ENCODE data around the gene TRIM72.
"Not testable (repeated sequence)": the region's sequence is repeated elsewhere in the genome, so short reads cannot be mapped to it uniquely, and the experiment has no call there.

The TRIM72 gene

DNA sequence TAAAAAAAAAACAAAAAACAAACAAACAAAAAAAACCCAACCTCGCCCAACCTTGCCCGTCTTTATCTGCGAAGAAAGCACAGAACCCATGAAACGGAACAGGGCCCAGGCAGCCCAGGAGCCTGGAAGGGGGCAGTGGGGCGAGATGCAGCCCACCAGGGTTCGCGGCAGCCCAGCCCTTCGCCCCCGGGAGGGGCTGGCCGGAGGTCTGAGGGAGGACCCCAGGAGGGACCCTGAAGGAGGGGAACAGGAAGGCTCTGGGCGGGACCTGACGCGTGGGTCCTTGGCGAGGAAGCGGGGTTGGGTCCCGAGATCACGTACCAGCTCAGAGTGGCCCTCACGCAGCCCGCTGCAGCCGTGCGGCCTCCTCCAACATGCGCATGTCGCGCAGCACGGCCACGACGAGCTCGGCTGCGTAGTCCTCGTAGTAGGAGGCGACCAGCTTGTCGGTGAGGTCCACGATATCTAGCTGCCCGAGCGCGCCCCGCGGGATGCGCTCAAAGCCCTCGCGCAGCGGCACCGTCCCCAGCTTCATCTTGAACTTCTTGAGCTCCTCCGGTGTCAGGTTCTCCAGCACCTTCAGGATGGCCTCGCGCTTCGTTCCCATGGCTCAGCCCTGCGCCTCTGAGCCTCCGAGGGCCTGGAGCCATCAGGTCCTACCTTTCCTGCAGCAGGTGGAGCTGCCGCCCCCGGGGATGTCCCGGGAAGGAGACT, 2.7 kb downstream of the TRIM72 start, which contains the start of gene PYDC1:
Gene PYDC1, minus strand, starts transcription at position 714 of the 714 bp plus-strand sequence. Its CDS starts 107 bp downstream, at position 607.
- peak; percentile 40 for DNase-seq

DNA sequence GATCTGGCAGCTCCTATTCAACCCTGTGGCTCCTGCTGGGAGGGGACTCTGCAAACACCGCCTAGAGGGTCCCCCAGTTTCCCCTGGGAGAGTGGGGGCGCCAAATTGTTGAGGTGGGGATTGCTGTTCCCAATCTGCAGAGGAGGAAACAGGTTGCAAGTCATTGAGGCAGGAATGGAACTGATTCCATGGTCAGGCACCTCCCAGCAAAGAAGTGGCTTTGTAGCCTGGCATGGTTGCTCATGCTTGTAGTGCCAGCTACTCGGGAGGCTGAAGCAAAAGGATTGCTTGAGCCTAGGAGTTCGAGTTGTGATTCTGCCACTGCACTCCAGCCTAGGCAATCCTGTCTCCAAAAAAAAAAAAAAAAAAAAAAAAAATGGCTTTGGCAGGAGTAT, 3.2 kb downstream of the TRIM72 start:
- DNase-seq: no peak

DNA sequence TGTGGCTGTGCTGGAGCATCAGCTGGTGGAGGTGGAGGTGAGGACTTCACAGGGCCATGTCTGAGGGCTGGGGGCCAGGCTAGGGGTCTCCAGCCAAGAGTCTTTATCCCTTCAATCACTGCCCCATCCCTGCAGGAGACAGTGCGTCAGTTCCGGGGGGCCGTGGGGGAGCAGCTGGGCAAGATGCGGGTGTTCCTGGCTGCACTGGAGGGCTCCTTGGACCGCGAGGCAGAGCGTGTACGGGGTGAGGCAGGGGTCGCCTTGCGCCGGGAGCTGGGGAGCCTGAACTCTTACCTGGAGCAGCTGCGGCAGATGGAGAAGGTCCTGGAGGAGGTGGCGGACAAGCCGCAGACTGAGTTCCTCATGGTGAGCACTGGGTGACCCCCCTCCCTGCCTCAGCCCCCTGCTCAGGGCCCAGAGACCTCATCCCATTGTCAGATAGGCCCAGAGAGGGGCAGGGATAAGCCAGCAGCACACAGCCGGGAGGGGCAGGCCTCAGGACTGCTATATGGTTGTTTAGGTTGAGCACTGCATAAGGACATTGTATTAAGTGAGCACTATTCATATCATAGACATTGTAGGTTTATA, 5.3 kb downstream of the TRIM72 start:
- DNase-seq: no peak

DNA sequence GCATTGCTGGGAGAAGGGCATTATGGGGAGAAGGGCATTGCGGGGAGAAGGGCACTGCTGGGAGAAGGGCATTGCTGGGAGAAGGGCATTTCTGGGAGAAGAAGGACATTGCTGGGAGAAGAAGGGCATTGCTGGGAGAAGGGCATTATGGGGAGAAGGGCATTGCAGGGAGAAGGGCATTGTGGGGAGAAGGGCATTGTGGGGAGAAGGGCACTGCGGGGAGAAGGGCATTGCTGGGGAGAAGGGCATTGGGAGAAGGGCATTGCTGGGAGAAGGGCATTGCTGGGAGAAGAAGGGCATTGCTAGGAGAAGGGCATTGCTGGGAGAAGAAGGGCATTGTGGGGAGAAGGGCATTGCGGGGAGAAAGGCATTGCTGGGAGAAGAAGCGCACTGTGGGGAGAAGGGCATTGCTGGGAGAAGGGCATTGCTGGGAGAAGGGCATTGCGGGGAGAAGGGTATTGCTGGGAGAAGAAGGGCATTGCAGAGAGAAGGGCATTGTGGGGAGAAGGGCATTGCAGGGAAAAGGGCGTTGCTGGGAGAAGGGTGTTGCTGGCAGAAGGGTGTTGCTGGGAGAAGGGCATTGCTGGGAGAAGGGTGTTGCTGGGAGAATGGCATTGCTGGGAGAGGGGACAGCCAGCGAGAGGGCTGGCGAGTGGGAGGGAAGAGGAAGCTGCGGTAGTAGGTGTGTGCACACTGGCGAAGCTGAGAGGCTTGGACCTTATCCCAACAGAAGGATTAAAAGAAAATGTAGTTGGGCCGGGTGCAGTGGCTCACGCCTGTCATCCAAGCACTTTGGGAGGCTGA, 7.6 kb downstream of the TRIM72 start:
- no peak for DNase-seq

DNA sequence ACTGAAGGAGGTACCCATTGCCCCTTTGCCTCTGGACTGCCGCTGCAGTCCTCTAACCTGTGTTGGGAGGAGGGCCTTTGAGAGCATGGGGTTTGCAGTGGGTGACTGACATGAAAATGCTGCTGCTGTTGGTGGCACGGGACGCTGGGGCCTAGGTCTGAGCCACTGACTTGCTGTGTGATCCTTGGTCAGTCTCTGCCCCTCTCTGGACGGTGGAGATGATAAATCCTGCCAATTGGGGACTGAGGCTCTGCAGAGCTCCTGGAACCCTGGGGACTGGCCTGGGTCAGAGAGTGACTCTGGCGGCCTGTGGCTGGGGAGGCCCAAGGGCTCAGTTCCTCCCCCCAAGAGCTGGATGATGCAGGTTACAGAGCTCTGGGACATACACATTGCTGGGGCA, 9.1 kb downstream of the TRIM72 start:
- no peak for DNase-seq

DNA sequence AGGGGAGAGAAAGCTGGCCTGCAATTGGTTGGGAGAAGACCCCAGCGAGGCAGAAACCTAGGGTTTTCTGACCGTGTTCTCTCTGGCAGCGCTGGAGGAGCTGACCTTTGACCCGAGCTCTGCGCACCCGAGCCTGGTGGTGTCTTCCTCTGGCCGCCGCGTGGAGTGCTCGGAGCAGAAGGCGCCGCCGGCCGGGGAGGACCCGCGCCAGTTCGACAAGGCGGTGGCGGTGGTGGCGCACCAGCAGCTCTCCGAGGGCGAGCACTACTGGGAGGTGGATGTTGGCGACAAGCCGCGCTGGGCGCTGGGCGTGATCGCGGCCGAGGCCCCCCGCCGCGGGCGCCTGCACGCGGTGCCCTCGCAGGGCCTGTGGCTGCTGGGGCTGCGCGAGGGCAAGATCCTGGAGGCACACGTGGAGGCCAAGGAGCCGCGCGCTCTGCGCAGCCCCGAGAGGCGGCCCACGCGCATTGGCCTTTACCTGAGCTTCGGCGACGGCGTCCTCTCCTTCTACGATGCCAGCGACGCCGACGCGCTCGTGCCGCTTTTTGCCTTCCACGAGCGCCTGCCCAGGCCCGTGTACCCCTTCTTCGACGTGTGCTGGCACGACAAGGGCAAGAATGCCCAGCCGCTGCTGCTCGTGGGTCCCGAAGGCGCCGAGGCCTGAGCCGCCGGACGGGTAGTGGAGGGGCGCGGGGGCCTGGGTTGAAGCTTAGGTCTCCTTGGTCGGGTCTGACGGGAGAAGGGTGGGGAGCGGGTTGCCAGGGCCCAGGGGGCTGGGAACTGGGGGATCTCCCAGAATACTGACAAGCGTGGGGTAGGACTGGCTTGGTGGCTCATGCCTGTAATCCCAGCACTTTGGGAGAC, 10.4 kb downstream of the TRIM72 start:
- DNase-seq: no peak

DNA sequence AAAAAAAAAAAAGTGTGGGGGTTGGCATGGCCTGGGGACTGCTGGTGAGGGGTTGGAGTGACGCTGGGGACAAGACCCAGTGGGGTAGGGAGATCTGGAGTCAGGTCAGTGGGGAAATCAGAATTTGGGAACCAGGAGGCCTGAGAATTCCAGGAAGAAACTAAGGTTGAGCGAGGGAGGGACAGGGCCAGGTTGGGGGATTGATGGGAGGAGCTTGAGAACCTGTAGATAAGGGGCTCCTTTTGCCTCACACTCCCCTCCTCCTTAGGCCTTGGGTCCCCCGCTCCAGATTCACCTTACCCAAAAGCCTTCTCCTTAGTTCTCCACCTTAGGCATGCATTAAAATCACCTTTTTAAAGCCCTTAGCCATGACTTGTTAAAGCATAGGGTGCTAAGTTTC, 11.3 kb downstream of the TRIM72 start:
- DNase-seq: no peak

DNA sequence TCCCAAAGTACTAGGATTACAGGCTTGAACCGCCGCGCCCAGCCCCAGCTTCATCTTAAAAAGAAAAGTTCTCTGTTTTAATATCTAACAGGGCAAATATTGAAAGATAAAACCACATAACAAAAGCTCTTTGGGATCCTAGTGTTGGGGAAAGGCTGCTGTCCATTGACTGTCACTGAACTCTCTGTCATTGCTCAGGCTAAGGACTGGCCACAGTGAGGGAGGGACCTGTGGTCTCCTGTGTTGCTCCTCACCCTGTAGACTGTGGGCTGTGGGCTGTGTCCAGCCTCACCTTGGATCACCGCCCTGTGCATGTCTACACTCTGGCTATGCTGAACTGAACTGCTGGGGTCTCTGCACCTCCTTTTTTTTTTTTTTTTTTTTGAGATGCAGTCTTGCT, 14.3 kb downstream of the TRIM72 start:
- DNase-seq: no peak

DNA sequence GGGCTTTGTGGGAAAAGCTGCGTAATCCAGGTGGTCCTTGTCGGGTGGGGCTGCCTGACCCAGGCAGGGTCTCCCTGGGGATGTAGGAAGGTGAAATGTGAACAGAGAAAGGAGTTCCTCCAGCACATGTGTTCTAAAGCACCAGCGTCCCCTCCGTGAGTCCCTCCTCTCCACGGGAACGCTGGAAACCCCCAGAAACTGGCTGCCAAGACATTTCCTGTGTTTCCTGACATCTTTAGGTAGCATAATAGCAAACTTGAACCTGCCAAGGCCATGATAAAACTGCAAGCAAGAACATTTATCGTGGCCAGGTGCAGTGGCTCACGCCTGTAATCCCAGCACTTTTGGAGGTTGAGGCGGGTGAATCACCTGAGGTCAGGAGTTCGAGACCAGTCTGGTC, 15.6 kb downstream of the TRIM72 start:
- no peak for DNase-seq

DNA sequence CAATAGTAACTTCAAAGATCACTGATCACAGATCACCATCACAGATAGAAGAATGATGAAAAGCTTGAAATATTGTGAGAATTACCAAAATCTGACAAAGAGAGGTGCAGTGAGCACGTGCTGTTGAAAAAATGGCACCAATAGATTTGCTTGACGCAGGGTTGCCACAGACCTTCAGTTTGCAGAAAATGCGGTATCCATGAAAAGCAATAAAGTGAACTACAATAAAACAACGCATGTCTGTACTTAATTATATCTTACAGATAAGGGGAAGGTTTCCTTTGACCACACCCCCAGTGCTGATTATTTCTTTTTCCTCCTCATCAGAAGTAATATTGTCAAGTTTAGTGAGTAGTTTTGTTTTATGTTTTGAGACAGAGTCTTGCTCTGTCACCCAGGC, 24.1 kb downstream of the TRIM72 start:
- DNase-seq: no peak

DNA sequence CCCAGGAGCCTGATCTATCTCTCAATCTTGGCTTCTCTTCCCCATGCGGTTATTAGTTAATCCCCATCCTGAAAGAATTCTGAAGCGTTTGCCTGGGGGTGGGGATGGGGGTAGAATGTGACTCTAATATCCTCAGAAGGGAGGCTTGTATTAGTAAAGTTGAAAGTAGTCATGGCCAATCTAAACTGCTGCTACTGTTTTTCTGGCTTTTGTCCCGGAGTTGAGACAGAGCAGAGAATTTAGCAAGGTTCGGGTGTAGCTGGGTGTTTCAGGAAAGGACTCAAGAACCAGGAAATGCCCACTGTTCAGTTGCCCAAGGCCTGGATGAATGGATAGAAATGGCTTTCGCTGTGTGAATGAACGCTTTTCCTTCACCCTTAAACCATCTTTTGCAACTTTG, 28.3 kb downstream of the TRIM72 start:
- no peak for DNase-seq

DNA sequence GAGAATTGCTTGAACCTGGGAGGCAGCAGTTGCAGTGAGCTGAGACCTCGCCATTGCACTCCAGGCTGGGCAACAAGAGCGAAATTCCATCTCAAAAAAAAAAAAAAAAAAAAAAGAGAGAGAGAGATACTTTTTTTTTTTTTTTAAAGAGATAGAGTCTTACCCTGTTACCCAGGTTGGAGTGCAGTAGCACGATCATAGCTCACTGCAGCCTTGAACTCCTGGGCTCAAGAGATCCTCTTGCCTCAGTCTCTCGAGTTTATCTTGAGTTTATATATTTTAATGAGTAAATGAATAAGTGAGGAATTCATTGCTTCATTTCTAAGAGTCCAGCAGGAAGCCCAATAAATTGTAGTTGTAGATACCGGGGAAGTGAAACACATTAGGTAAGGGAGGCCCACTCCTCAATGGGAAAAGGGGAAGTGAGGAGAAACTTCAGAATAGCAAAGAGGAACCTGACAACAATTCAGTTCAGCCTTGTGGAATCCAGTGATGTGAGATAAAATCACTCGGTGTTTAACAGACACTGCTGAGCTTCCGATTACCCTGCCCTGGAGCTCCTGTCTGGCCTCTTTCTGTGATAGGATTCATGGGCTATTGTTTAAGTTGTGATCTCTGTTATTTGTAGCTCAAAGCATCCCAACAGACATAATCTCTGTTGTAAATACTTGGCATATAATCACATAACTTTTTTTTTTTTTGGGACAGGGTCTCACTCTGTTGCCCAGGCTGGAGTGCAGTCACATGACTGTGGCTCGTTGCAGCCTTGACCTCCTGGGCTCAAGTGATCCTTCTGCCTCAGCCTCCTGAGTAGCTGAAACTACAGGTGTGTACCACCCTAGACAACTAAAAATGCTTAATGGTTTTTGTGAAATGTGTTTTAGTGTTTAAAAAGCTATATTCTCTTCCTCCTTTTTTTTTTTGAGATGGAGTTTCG, 30.1 kb downstream of the TRIM72 start:
- no peak for DNase-seq

DNA sequence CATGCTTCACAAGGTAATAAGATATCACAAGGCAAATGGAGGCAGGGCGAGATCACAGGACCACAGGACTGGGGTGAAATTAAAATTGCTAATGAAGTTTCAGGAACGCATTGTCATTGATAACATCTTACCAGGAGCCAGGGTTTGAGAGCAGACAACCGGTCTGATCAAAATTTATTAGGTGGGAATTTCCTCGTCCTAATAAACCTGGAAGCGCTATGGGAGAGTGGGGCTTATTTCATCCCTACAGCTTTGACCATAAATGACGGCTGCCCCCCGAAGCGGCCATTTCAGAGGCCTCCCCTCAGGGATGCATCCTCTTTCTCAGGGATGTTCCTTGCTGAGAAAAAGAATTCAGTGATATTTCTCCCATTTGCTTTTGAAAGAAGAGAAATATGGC, 31.7 kb downstream of the TRIM72 start:
- DNase-seq: not testable (repeated sequence)

DNA sequence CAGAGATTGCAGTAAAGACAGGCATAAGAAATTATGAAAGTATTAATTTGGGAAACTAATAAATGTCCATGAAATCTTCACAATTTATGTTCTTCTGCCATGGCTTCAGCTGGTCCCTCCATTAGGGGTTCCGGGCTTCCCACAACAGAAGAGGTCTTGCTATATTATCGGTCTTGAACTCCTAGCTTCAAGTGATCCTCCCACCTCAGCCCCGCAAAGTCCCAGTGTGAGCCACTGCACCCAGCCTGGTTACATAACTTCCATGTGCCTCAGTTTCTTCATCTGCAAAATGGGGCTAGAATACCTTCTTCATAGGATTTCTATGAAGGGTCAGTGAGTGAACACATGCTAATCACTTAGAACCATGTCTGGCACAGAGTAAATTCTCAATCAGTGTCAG, 32.4 kb downstream of the TRIM72 start:
- no peak for DNase-seq

DNA sequence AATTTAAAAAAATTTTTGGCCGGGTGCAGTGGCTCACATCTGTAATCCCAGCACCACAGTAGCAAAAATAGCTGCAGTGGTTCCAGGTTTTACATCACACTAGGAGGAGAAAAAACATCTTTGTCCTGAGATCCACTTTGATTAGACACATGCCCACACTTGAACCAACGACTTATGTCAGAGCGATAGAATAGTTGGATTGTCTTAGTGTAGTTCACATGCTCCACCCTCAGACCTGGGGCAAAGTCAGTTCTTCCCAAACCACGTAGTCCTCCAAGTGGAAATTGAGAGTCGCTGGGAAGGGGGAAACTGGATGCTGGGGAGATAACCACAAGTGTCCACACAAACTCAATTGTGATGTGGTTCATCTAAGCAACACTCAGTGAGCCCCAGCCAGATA, 34.4 kb downstream of the TRIM72 start:
- no peak for DNase-seq

DNA sequence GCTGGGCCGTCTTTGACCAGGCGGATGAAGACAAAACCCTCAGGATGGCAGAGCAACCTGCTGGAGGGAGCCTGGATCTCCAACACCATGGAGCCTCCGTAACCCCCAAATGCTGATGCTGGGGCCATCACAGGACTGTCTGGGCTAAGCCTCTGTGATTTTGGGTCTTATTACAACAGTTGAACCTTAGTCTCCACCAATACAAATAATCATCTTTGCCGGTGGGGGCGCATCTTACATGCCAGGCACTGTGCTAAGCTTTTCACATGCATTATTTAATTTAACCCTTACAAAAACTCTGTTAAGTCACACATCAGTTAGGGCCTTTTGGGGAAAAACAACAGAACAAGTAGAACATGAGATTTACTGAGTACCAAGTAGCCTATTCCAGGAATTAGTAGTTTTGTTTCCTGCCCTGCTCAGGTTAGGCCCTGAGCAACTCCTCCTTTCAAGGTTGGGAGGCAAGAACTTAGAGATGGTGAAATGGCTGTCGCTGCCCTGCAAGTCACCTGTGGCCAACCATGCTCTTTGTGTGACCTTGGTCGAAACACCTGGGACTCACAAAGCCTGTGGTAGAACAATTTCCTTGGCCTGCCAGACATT, 37.0 kb downstream of the TRIM72 start:
- DNase-seq: no peak

DNA sequence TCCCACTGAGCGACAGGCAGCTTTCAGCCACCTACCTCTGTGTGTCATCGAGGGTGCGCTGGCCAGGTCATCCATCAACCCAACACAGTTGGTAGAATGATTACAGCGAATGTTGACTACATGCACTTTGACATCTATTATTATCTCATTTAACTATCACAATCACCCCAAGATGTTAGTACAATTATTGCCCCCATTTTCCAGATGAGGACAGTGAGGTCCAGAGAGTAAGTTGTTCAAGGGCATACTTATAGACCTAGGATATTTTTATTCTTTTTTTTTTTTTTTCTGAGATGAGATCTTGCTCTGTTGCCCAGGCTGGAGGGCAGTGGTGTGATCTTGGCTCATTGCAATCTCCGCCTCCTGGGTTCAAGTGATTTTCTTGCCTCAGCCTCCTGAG, 37.5 kb downstream of the TRIM72 start:
- no peak for DNase-seq

DNA sequence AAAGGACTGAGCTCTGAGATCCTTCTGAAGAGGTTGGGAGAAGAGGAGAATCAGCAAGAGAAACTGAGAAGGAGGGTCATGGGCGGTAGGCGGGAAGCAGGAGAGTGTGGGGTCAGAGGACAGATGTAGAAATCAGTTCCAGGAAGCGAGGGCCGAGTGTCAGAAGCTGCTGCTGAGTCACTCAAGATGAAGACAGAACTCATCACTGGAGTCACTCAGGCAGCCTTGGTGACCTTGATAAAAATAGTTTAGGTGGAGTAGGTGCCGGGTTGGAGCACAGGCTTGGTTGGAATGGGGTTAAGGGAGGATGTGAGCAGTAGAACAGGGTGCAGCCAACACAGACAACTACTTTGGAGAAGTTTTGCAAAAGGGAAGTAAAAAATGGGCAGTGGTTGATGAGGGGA, 39.7 kb downstream of the TRIM72 start:
- DNase-seq: peak; percentile 65

DNA sequence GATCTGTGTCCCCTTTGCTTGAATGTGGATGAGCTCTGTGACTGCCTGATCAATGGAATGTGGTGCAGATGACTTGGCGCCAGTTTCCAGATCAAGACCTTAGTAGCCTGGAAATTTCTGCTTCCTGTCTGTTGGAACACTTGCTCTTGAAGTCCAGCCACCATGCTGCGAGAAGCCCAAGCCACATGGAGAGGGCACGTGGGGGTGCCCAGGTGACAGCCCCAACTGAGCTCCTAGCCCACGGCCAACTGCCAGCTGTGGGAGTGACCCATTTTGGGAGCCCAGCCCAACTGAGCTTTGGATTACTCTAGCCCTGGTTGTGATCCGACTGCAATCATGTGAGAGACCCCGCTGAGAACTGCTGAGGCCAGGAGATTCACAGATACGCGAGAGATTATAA, 42.5 kb downstream of the TRIM72 start:
- DNase-seq: no peak

DNA sequence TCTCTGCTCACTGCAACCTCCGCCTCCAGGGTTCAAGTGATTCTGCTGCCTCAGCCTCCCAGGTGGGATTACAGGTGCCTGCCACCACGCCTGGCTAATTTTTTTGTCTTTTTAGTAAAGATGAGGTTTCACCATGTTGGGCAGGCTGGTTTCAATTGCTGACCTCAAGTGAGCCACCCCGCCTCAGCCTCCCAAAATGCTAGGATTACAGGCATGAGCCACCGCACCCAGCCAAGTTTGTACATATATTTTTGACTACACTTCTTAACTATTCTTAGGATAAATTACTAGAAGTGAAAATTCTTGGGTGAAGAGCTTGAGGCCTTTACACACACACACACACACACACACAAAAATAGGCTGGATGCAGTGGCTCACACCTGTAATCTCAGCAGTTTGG, 44.4 kb downstream of the TRIM72 start:
- DNase-seq: no peak

DNA sequence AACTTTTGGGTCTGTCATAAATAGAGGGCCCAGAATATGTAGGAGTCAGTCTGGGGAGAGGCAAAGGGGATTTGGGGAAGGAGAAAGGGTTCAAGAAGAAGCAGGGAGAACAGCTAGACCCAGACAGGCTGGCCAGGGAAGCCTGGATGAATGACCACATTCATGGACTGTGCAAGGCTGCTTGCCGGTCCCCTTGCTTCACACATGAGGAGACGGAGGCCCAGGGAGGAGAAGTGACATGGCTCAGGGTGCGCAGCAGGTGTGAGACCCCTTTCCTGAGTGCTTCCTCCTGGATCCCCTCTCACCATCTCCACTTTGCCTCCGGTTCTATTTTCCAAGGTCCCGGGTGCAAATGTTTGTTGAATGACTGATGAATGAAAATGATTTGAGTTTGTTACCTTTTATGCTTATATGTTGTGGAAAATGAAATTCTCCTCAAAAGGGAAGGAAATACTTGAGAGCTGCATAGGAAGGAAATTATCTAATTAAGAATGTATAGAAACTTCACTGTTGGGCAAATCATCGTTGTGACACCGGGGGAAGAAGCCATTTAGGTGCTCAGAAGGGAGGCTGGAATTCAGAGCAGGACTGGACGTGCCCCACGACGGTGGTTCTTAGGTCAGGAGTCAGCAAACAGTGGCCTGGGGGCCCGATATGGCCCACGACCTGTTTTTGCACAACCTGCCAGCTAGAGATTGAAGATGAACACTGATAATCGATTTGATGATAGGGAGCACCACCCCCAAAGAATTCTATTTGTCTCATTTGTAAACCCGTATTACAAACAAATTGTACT, 46.4 kb downstream of the TRIM72 start:
- DNase-seq: no peak

Data from activated CD4-positive, alpha-beta T cell treated with anti-CD3 and anti-CD28 coated beads for 48 hours (primary cell).